Vagina (tissue), 2 donors: ENCODE results near the gene DRICH1.
"Not testable (repeated sequence)": the region's sequence is repeated elsewhere in the genome, so short reads cannot be mapped to it uniquely, and the experiment has no call there.

Experiments
- POLR2A ChIP-seq, 2 donors: fragments of 450-650 bp; IDR thresholded peaks; one replicate each; pipeline ENCODE4 v1.6.1; 2017; ENCODE audit warnings: antibody characterized with exemption in 2 of 2, mild to moderate bottlenecking in 2 of 2, moderate library complexity in 2 of 2
- POLR2AphosphoS5 ChIP-seq, 2 donors: sonication (generic); formaldehyde crosslinking; IDR thresholded peaks; one replicate each; pipeline ENCODE4 v1.9.0; 2017; ENCODE audit warnings: antibody characterized with exemption in 2 of 2, mild to moderate bottlenecking in 2 of 2, low read depth in 1 of 2; ENCODE audit not compliant: insufficient read depth in 1 of 2
- TF ChIP-seq, protein P1 (sequence below), 3 experiments: fragments of 450-650 bp in 2 of 3; fragments of 200-600 bp in 1 of 3; sonication (generic) in 1 of 3; IDR thresholded peaks; one replicate each; pipeline ENCODE4 v1.5.1; 2017 to 2019; ENCODE audit warnings: antibody characterized with exemption in 3 of 3, mild to moderate bottlenecking in 2 of 3, moderate library complexity in 2 of 3

DNA sequence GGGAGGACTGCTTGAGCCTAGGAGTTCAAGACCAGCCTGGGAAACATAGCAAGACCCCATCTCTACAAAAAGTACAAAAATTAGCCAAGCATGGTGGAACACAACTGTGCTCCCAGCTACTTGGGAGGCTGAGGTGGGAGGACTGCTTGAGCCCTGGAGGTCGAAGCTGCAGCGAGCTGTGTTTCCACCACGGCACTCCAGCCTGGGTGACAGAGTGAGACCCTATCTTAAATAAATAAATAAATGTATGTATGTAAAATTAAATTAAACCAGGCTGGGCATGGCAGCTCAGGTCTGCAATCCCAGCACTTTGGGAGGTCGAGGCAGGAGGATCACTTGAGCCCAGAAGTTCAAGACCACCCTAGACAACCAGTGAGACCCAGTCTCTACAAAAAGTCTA lies 28.3 kb upstream of the DRICH1 start:
- not testable (repeated sequence) for TF ChIP-seq POLR2A (IDR thresholded peaks at IDR 0.05); POLR2AphosphoS5 (IDR thresholded peaks at IDR 0.05; ENCODE audit: insufficient read depth in 1 of 2, low read depth in 1 of 2)
- TF ChIP-seq, protein P1, sequence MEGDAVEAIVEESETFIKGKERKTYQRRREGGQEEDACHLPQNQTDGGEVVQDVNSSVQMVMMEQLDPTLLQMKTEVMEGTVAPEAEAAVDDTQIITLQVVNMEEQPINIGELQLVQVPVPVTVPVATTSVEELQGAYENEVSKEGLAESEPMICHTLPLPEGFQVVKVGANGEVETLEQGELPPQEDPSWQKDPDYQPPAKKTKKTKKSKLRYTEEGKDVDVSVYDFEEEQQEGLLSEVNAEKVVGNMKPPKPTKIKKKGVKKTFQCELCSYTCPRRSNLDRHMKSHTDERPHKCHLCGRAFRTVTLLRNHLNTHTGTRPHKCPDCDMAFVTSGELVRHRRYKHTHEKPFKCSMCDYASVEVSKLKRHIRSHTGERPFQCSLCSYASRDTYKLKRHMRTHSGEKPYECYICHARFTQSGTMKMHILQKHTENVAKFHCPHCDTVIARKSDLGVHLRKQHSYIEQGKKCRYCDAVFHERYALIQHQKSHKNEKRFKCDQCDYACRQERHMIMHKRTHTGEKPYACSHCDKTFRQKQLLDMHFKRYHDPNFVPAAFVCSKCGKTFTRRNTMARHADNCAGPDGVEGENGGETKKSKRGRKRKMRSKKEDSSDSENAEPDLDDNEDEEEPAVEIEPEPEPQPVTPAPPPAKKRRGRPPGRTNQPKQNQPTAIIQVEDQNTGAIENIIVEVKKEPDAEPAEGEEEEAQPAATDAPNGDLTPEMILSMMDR (IDR thresholded peaks at IDR 0.05), result not testable (repeated sequence)
